SK-N-MC (cell line): ENCODE measurements around the gene AAK1.

Experiments
- EZH2 ChIP-seq: fragments of 200-600 bp; sonication (generic); IDR thresholded peaks from one replicate; pipeline ENCODE4 v1.6.1; 2017; ENCODE audit warnings: antibody characterized with exemption
- FOXP2 ChIP-seq: optimal IDR thresholded peaks from 2 replicates; pipeline ENCODE3; 2011; ENCODE audit warnings: mild to moderate bottlenecking, moderate library complexity; ENCODE audit not compliant: insufficient read depth; ENCODE audit errors: extremely low read length, control extremely low read depth
- POLR2AphosphoS5 ChIP-seq: IDR thresholded peaks from 2 replicates; pipeline ENCODE4 v1.6.1; 2012; ENCODE audit warnings: mild to moderate bottlenecking, low read depth, low read length, borderline replicate concordance

- TF ChIP-seq EZH2 (no peak), POLR2AphosphoS5 (no peak), FOXP2 (no peak)
Measured at GRCh38 chr2:69577467-69578197, 65.9 kb downstream of the AAK1 start.
